Activated CD8-positive, alpha-beta memory T cell treated with anti-CD3 and anti-CD28 coated beads for 36 hours (primary cell): Measurements from ENCODE around the gene CD300LD. TPM values are rescaled to one million over a fixed set of nuclear protein-coding genes. Genes with fewer than 3 reads are reported as not detected.
"Not testable (repeated sequence)": the region's sequence is repeated elsewhere in the genome, so short reads cannot be mapped to it uniquely, and the experiment has no call there.

Source experiments
- CTCF ChIA-PET: fragments of 350-600 bp; sonication (Branson Sonifier 250); formaldehyde crosslinking; loops from one replicate; lab custom pipeline; 2021; ENCODE audit warnings: antibody characterized with exemption; lab: Charles Lee
- POLR2A ChIA-PET: fragments of 350-600 bp; sonication (Branson Sonifier 250); formaldehyde crosslinking; loops from one replicate; lab custom pipeline; 2021; ENCODE audit warnings: antibody characterized with exemption; lab: Charles Lee
- total RNA-seq, 2 experiments: library from RNA; stranded (reverse); gene quantifications; one replicate each; pipeline ENCODE4 v1.2.3, GENCODE V29; 2021

Gene CD300LD
- total RNA-seq = not detected

DNA sequence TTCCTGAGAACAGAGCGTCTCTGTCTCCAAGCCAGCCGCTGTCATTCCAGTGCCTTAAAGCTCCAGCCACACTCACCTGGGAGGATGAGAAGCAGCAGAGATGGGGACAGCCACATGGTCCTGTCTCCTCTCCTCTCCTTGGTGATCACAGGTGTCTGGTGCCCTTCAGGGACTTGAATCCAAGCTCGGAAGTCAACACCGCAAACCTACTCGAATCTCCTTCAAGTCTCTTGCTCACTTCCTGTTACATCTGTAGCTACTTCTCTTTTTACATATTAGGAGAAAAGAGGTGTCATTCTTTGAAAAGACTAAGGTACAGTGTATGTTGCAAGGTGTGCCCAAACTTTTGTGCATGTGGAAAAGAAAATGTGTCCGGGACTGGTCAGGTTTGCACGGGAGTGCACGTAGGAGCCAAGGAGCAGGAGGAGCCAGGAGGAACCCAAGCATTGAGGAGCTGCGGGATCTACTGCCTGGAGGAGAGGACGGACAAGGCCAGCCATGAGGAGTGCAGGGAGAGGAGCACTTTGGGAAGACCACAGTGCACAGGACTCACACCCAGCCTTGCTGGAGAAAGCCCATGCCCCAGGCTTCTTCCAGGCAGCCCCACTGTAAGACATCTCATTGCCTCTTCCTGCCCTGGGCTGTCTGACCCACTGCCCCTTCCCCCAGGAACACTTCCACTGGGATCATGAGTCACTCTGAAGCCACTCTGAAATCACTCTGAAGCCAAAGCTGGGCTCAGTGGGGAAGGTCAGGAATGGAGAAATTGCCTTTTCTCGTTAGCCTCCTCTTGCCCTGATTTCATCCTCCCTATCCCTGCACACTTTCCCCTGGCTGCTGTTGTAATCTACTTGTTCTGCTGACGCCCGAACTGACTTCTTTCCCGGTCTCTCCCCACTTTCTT, at the start of gene CD300LD:
Gene CD300LD, minus strand, starts transcription at position 197 of the 904 bp plus-strand sequence. Its CDS starts 81 bp downstream, at position 116.
- CTCF ChIA-PET = no interaction called here
- POLR2A ChIA-PET = no interaction called here

DNA sequence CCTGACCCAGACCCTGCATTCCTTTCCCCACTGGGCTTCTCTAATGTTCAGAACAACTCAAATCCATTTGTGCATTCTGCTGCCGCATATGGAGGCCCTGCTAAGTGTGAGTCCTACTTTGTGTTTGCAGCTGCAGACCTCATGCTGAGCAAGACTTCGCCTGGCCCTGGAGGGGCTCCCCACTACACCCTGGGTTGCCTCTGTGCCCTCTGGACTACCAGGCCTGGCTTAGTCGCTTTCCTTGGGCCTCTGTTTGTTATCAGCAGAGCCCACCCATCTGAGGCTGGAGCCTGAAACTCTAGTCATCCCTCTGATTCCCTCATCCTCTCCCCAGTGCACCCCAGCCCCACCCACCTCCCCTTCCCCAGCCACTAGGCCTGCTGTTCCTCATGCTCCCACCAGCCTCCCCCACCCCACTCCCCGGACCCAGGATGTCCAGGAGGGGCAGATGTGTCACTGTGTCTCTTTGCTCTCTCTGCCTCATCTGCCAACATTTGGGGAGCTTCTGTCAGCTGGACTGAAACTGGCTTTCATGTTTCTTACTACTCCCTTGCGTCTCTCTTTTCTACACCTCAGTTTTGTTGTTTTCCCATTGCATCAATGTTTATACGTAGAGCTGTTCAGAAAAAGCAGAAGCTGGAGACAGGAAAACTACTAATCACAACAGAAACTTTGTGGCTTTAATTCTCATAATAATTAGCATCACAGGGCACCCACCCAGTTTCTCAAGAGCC, 49.3 kb upstream of the CD300LD start:
- ChIA-PET CTCF (interaction anchor here (0.6 kb wide), 1 partner anchor 113 kb away, joined by 3 read pairs; no protein-coding TSS in a partner anchor), POLR2A (no interaction called here)

GRCh38 chr17:74639704-74640151, 47.6 kb upstream of the CD300LD start:
- ChIA-PET CTCF (no interaction called here), POLR2A (no interaction called here)

- CTCF ChIA-PET = no interaction called here
Measured at GRCh38 chr17:74637926-74638325, 45.8 kb upstream of the CD300LD start.

DNA sequence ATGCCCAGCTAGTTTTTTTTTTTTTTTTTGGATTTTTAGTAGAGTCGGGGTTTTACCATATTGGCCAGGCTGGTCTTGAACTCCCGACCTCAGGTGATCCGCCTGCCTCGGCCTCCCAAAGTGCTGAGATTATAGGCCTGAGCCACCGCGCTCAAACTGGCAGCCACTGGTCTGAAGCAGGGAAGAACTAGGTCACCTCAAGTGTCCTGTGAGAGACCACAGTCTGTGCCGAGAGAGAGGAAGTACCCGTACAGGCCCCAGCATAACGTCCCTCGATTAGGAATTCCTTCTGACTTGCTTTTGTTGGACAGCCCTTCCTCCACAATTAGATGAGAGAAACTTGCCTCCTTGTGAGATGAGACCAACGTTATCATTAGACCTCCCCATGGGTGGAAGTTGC, 45.2 kb upstream of the CD300LD start:
- ChIA-PET CTCF (interaction anchor here (1.1 kb wide), 1 partner anchor 341 kb away, joined by 3 read pairs; no protein-coding TSS in a partner anchor), POLR2A (no interaction called here)

More at GRCh38 chr17:74637926-74638325, 45.8 kb upstream of the CD300LD start:
- POLR2A ChIA-PET = no interaction called here

- CTCF ChIA-PET = interaction anchor here (1.1 kb wide), 1 partner anchor 341 kb away, joined by 3 read pairs; no protein-coding TSS in a partner anchor
- POLR2A ChIA-PET = not testable (repeated sequence)
Measured at GRCh38 chr17:74636541-74637085, 44.5 kb upstream of the CD300LD start.

DNA sequence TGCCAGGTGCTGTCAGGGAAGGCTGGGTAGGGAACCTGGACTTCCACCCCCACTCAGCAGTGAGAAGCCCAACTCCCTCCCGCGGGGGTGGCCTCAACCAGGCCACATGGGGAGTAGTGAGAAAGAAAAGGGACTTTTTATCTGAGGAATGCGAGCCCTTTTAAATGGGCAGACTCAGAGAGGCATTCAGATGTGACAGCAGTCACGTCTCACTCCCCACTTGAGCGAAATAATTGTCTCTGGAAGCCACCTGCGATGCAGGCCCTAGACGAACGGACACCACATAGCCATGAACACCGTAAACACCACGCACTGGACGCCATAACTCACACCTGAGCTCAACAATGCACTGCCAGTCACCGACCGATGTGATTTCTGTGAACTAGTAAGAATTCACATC, 43.3 kb upstream of the CD300LD start:
- POLR2A ChIA-PET = no interaction called here
- CTCF ChIA-PET = no interaction called here

GRCh38 chr17:74633326-74633725, 41.2 kb upstream of the CD300LD start:
- CTCF ChIA-PET = interaction anchor here (1.3 to 2.0 kb wide), 2 partner anchors 24 to 254 kb away, joined by 3 to 5 read pairs; no protein-coding TSS in a partner anchor
- POLR2A ChIA-PET = no interaction called here

GRCh38 chr17:74632617-74633016, 40.5 kb upstream of the CD300LD start:
- ChIA-PET CTCF (interaction anchor here (1.3 to 2.0 kb wide), 2 partner anchors 25 to 253 kb away, joined by 3 to 5 read pairs; no protein-coding TSS in a partner anchor), POLR2A (no interaction called here)

GRCh38 chr17:74631468-74632450, 39.7 kb upstream of the CD300LD start:
- CTCF ChIA-PET = interaction anchor here (2.0 kb wide), 1 partner anchor 26 kb away, joined by 5 read pairs; no protein-coding TSS in a partner anchor

GRCh38 chr17:74630251-74630650, 38.2 kb upstream of the CD300LD start:
- CTCF ChIA-PET, POLR2A ChIA-PET: not testable (repeated sequence)

More at GRCh38 chr17:74631468-74632450, 39.7 kb upstream of the CD300LD start:
- POLR2A ChIA-PET = no interaction called here

DNA sequence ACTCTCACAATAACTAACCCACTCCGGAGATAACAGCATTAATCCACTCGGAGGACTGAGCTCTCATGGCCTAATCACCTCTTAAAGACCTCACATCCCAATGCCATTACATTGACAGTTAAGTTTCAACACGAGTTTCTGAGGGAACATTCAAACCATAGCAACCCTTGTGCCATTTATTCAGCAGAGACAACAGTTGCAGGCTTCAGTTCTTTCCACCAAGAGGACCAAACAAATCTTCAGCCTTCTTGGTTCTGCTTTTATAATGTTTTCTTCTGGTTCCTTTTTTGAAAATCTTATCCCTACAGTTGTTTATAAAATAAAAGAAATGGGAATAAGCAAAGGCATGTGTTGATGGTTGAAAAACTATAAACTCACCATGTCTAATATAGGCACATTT, 33.6 kb upstream of the CD300LD start:
- ChIA-PET CTCF (no interaction called here), POLR2A (no interaction called here)

GRCh38 chr17:74624131-74624530, 32.0 kb upstream of the CD300LD start:
- ChIA-PET CTCF (no interaction called here), POLR2A (no interaction called here)

DNA sequence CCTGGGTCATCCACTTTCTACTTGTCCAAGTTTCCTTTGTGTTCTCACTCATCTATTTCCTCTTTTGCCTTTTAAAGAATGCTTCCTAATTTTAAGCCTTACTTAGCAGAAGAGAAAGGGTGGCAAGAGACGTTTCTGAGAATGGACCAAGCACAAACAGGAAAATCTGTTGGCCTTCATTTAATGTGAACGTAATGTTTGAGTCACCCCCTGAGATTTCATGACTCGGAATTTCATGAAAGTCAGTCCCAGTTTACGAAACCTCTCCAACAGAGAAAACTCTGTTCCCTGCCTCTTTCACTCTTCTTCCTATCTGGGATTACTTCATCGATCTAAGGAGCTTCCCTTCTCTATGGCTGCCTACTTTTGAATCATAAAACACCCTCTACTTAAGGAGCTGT, 31.6 kb upstream of the CD300LD start, which contains the start of gene CD300E:
Gene CD300E, minus strand, starts transcription at position 46 of the 401 bp plus-strand sequence. CDS start 117 bp downstream, outside the sequence.
- ChIA-PET CTCF (no interaction called here), POLR2A (no interaction called here)

GRCh38 chr17:74619077-74619673, 27.1 kb upstream of the CD300LD start:
- CTCF ChIA-PET = interaction anchor here (0.7 kb wide), 1 partner anchor 140 kb away, joined by 3 read pairs; no protein-coding TSS in a partner anchor
- POLR2A ChIA-PET = no interaction called here

DNA sequence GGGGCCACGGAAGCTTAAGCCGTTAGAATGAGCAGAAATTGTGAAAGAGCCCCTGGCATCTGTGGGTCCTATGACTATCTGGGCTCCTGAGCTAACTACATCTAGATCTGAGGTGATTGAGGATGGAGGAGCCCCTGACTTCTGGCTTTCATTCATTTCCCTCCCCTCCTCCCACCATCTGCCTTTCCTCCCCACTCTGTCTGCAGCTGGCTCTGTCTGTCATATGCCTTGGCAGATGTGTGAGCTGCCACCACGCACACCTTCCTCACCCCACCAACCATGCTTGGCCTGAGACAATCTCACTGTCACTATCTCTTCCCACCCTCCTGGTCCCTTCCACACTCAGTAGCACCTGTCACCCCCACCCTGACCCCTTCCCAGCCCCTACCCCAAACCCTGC, 26.4 kb upstream of the CD300LD start:
- POLR2A ChIA-PET = no interaction called here

DNA sequence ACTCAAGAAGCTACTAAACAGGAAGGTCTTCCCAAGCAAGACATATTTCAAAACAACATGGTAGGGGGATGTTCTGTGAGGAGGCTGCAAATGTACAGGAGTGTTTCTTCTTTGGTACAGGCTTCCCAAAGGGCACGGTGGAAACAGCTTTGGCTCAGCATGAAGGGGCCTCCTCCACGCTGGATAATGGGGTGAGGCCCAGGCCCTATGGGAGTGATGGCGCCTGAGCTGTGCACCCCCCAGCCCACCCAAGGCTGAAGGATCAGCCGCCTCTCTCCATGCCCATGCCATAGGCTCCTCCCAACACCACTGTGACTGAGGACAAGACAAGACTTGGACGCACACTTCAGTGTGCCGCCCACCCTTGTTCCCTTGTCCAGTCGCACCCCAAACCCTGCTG, 24.6 kb upstream of the CD300LD start:
- POLR2A ChIA-PET = no interaction called here
- CTCF ChIA-PET = interaction anchor here (1.8 kb wide), 1 partner anchor 12 kb away, joined by 3 read pairs; no protein-coding TSS in a partner anchor

More for the DNA sequence above, 26.4 kb upstream of the CD300LD start:
- CTCF ChIA-PET = interaction anchor here (0.7 to 1.8 kb wide), 2 partner anchors 10 to 141 kb away, joined by 3 read pairs; no protein-coding TSS in a partner anchor

- POLR2A ChIA-PET = no interaction called here
- CTCF ChIA-PET = no interaction called here
Measured at GRCh38 chr17:74612046-74612445, 20.0 kb upstream of the CD300LD start.
